Smooth muscle cell (in vitro differentiated cells): ENCODE measurements around the gene NBAS. TPM values are rescaled to one million over a fixed set of nuclear protein-coding genes. Genes with fewer than 3 reads are reported as not detected.

Experiments used
- DNase-seq: peaks from one replicate; lab custom pipeline; 2025; ENCODE audit not compliant: unreplicated experiment; lab: John Stamatoyannopoulos, UW
- H2AFZ ChIP-seq: fragments of 200-600 bp; sonication (generic); 2 replicates; pipeline ENCODE4 v1.6.0; 2016; ENCODE audit warnings: antibody characterized with exemption, low read depth, mild to moderate bottlenecking
- H3F3A ChIP-seq: fragments of 200-600 bp; sonication (generic); 2 replicates; pipeline ENCODE4 v1.6.0; 2017; ENCODE audit warnings: antibody characterized with exemption, low read depth
- H3K27ac ChIP-seq: fragments of 200-600 bp; sonication (generic); 2 replicates; pipeline ENCODE4 v1.5.1; 2016; ENCODE audit warnings: low read depth, mild to moderate bottlenecking
- H3K27me3 ChIP-seq: fragments of 200-600 bp; sonication (generic); 2 replicates; pipeline ENCODE4 v1.6.1; 2016; ENCODE audit warnings: low read depth, mild to moderate bottlenecking
- H3K36me3 ChIP-seq: fragments of 200-600 bp; sonication (generic); 2 replicates; pipeline ENCODE4 v1.5.1; 2016; ENCODE audit warnings: low read depth
- H3K4me1 ChIP-seq: fragments of 200-600 bp; sonication (generic); 2 replicates; pipeline ENCODE4 v1.5.1; 2016; ENCODE audit warnings: low read depth
- H3K4me2 ChIP-seq: fragments of 200-600 bp; sonication (generic); 2 replicates; pipeline ENCODE4 v1.6.0; 2016; ENCODE audit warnings: mild to moderate bottlenecking
- H3K4me3 ChIP-seq: fragments of 200-600 bp; sonication (generic); 2 replicates; pipeline ENCODE4 v1.5.1; 2016; ENCODE audit warnings: mild to moderate bottlenecking
- H3K79me2 ChIP-seq: fragments of 200-600 bp; sonication (generic); 2 replicates; pipeline ENCODE4 v1.6.0; 2016; ENCODE audit warnings: low read depth, mild to moderate bottlenecking
- H3K9ac ChIP-seq: fragments of 200-600 bp; sonication (generic); 2 replicates; pipeline ENCODE4 v1.6.0; 2016; ENCODE audit warnings: low read depth
- H3K9me3 ChIP-seq: fragments of 200-600 bp; sonication (generic); replicated peaks from 2 replicates; pipeline ENCODE4 v1.5.1; 2016; ENCODE audit warnings: low read depth
- H4K20me1 ChIP-seq: fragments of 200-600 bp; sonication (generic); 2 replicates; pipeline ENCODE4 v1.6.0; 2016; ENCODE audit warnings: low read depth
- CTCF ChIP-seq: fragments of 200-600 bp; sonication (generic); IDR thresholded peaks from 2 replicates; pipeline ENCODE4 v1.5.1; 2017; ENCODE audit warnings: borderline replicate concordance, mild to moderate bottlenecking, antibody characterized with exemption; ENCODE audit not compliant: insufficient read depth, poor library complexity, severe bottlenecking
- WGBS: methylation state at CpG from one replicate; pipeline ENCODE4 v1.1.7; 2016; ENCODE audit warnings: low lambda C conversion rate; 5-methylcytosine and 5-hydroxymethylcytosine counted together
- polyA plus RNA-seq: library from polyadenylated mRNA; unstranded; fragments of >200 nt; fragmentation: Nextera tagmentation; extraction: Ambion mirVana; gene quantifications from 2 replicates; pipeline ENCODE4 v1.2.1, GENCODE V29; 2016
- total RNA-seq: library from RNA; depleted of rRNA; stranded (reverse); fragments of >200 nt; gene quantifications from 2 replicates; pipeline ENCODE4 v1.2.3, GENCODE V29; 2014

Gene NBAS
- total and polyA plus RNA-seq, 2 experiments from 2014 or later, result 31.2 to 51.1 TPM

- no peak overlapping the region for H3K4me3 ChIP-seq
- no peaks in the 10 kb centered on the region for H3K79me2 ChIP-seq
- no peaks in the 10 kb centered on the region for H3K27me3 ChIP-seq
- H3K36me3 ChIP-seq, result peaks cover 8% of the 10 kb centered on the region
- H3K9ac ChIP-seq, result no peak overlapping the region
- no peak for TF ChIP-seq CTCF
- no peak overlapping the region for H2AFZ ChIP-seq
- H3K4me2 ChIP-seq, result no peak overlapping the region
- H3K9me3 ChIP-seq, result no peaks in the 10 kb centered on the region
- 93% methylated on average over 5 of the region's 5 CpGs for WGBS
- H4K20me1 ChIP-seq, result peaks cover 11% of the 10 kb centered on the region
- H3K4me1 ChIP-seq, result no peaks in the 10 kb centered on the region
- H3K27ac ChIP-seq, result no peak overlapping the region
- DNase-seq, result no peak
- H3F3A ChIP-seq, result no peaks in the 10 kb centered on the region
Measured at GRCh38 chr2:15485949-15486348, 75.2 kb downstream of the NBAS start.

- WGBS, result 98% methylated on average over 3 of the region's 3 CpGs
- Histone ChIP-seq H3K9ac (no peak overlapping the region), H3K36me3 (peaks cover 13% of the 10 kb centered on the region), H3K27me3 (no peaks in the 10 kb centered on the region), H4K20me1 (no peaks in the 10 kb centered on the region), H3F3A (no peaks in the 10 kb centered on the region), H3K4me2 (no peak overlapping the region), H3K4me1 (no peaks in the 10 kb centered on the region), H2AFZ (no peak overlapping the region), H3K27ac (no peak overlapping the region), H3K79me2 (no peaks in the 10 kb centered on the region), H3K9me3 (no peaks in the 10 kb centered on the region), H3K4me3 (no peak overlapping the region)
- TF ChIP-seq CTCF, result no peak
- DNase-seq, result no peak
Measured at GRCh38 chr2:15481000-15481399, 80.1 kb downstream of the NBAS start.

GRCh38 chr2:15480552-15480951 lies 80.6 kb downstream of the NBAS start:
- H3K27me3 ChIP-seq, result no peaks in the 10 kb centered on the region
- no peak overlapping the region for H3K4me3 ChIP-seq
- DNase-seq, result no peak
- H4K20me1 ChIP-seq, result no peaks in the 10 kb centered on the region
- H3F3A ChIP-seq, result no peaks in the 10 kb centered on the region
- no peaks in the 10 kb centered on the region for H3K9me3 ChIP-seq
- no peak overlapping the region for H3K9ac ChIP-seq
- no peaks in the 10 kb centered on the region for H3K4me1 ChIP-seq
- H3K79me2 ChIP-seq, result no peaks in the 10 kb centered on the region
- H3K27ac ChIP-seq, result no peak overlapping the region
- H3K4me2 ChIP-seq, result no peak overlapping the region
- H2AFZ ChIP-seq, result no peak overlapping the region
- H3K36me3 ChIP-seq, result peaks cover 13% of the 10 kb centered on the region
- no peak for TF ChIP-seq CTCF

DNA sequence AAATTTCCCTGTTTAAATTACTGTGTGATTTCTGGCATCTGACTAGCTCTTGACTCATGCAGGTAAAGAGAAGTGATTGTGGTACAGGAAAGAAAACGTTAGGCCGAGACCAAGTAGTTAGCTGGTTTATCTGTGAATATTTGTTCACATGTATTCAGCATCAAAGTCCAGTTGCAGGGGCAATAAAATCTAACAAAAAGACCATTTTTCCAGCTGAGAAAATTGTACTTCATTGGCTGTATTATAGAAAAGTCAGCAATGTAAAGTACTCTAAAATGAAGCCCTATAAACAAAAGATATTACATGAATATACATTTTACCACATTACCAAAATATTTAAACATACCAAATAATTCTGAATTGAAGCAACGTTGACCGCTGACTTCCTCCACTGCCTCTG lies 88.3 kb downstream of the NBAS start:
- Histone ChIP-seq H3F3A (no peaks in the 10 kb centered on the region), H3K27ac (no peak overlapping the region), H2AFZ (no peak overlapping the region), H3K79me2 (no peaks in the 10 kb centered on the region), H3K27me3 (no peaks in the 10 kb centered on the region), H3K9me3 (no peaks in the 10 kb centered on the region), H3K9ac (no peak overlapping the region), H3K36me3 (peaks cover 23% of the 10 kb centered on the region), H3K4me2 (no peak overlapping the region), H3K4me3 (no peak overlapping the region), H4K20me1 (no peaks in the 10 kb centered on the region), H3K4me1 (no peaks in the 10 kb centered on the region)
- WGBS, result 97% methylated on average over 4 of the region's 4 CpGs
- DNase-seq, result no peak
- no peak for TF ChIP-seq CTCF
